Mucosa of rectum (tissue), 2 donors: ENCODE results near the gene CAPNS1.

ENCODE experiments used
- H3K27ac ChIP-seq, 2 donors: one replicate each; pipeline ENCODE4 v1.7.0; 2013; ENCODE audit warnings: inconsistent platforms in 2 of 2, low read depth in 2 of 2, low read length in 2 of 2
- H3K27me3 ChIP-seq, 2 donors: one replicate each; pipeline ENCODE4 v1.7.0; 2013; ENCODE audit warnings: low read length in 2 of 2; ENCODE audit not compliant: control insufficient read depth in 2 of 2, insufficient read depth in 2 of 2
- H3K36me3 ChIP-seq, 2 donors: one replicate each; pipeline ENCODE4 v1.7.0; 2013; ENCODE audit warnings: low read length in 2 of 2; ENCODE audit not compliant: control insufficient read depth in 2 of 2, insufficient read depth in 2 of 2
- H3K4me1 ChIP-seq, 2 donors: one replicate each; pipeline ENCODE4 v1.7.0; 2013; ENCODE audit warnings: low read length in 2 of 2, mild to moderate bottlenecking in 1 of 2; ENCODE audit not compliant: control insufficient read depth in 2 of 2, insufficient read depth in 2 of 2
- H3K4me3 ChIP-seq, 2 donors: one replicate each; pipeline ENCODE4 v1.7.0; 2013; ENCODE audit warnings: low read length in 2 of 2
- H3K9ac ChIP-seq, 2 donors: one replicate each; pipeline ENCODE4 v1.7.0; 2013; ENCODE audit warnings: low read length in 2 of 2, low read depth in 1 of 2, mild to moderate bottlenecking in 1 of 2
- H3K9me3 ChIP-seq, 2 donors: one replicate each; pipeline ENCODE4 v1.7.0; 2013; ENCODE audit warnings: low read length in 2 of 2; ENCODE audit not compliant: control insufficient read depth in 2 of 2
- donor health status: healthy.
- donor health status: Normal muscosa, but diverticular disease.

The CAPNS1 gene

DNA sequence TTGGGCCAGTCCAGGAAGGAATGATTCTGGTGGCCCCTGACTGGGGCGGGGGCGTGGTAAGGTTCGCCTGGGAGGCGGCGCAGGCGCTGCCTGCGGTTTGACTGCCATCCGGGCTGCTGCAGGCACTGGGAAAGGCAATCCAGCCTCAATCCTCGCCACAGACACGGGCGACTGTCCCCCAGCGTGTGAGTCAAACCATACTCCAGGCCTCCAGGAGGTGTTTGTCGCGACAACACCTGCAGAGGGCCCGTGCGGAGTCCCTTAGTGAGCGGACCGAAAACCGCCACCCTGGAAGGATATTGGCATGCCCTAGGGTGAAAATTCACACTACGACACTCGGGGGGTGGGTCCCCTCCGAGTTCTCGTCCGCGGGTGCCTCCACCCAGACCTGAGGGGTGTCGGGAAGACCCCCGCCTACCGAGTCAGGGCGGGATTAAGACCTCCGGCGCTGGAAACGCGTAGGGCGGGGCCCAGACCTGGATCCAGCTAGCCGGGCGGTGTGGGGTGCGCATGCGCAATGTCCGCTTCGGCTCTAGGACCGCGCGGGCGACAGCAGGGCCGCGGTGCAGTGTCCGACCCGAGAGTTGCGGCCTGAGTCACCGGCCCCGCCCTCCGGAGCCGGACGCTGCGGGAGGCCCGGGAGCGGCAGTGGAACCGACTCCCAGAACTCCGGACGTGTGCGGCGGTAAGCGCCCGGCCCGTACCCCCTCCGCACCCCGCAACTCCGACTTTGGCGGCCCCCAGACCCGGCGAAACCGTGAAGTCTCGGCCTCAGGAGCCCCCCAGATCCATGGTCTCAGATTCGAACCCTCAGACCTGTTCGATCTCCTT is at the start of gene CAPNS1:
TSS of gene CAPNS1 (plus strand) at position 594 of the 831 bp plus-strand sequence. CDS start 946 bp downstream, outside the sequence.
- Histone ChIP-seq H3K36me3 (peaks cover 20 to 22% of the 10 kb centered on the region in 2 donors), H3K9ac (peak within 1 kb of the TSS; percentile 100), H3K4me1 (peaks cover 17 to 26% of the 10 kb centered on the region in 2 donors), H3K9me3 (no peaks in the 10 kb centered on the region), H3K4me3 (peak within 1 kb of the TSS; percentile 98 to 99), H3K27ac (peak within 1 kb of the TSS; percentile 99 to 100), H3K27me3 (no peaks in the 10 kb centered on the region)

DNA sequence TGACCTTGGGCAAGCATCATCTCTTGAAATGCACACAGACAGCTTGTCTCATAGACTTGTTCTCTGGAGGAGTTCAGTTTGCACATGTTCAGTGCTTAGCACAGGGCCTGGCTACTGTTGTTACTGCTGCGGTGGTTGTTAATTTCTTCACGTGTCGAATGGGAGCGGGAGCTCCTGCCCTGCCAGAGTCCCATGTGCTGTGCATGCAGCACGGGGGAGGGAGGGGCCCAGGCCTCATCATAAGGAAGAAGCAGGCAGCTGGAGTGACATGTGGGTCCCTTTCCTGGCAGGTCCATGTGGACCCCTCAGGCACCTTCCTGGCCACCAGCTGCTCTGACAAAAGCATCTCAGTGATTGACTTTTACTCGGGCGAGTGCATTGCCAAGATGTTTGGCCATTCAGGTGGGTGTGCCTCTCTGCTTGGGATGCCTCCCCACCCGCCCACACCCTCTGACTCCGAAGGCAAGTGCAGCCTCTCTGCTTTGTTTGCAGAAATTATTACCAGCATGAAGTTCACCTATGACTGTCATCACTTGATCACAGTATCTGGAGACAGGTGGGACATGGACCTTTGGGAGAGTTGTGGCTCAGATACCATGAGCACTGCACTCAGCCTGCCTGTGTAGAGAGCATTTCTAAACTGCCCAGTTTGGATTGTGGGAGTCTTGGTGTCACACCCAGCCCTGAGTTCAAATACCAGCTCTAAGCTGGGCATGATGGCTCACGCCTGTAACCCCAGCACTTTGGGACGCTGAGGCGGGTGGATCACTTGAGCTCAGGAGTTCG is 48.8 kb upstream of the CAPNS1 start:
- H3K9me3 ChIP-seq = no peaks in the 10 kb centered on the region
- H3K27ac ChIP-seq = no peak overlapping the region
- no peaks in the 10 kb centered on the region for H3K36me3 ChIP-seq
- no peak overlapping the region for H3K9ac ChIP-seq
- no peak overlapping the region for H3K4me3 ChIP-seq
- H3K4me1 ChIP-seq = no peaks in the 10 kb centered on the region
- no peaks in the 10 kb centered on the region for H3K27me3 ChIP-seq

DNA sequence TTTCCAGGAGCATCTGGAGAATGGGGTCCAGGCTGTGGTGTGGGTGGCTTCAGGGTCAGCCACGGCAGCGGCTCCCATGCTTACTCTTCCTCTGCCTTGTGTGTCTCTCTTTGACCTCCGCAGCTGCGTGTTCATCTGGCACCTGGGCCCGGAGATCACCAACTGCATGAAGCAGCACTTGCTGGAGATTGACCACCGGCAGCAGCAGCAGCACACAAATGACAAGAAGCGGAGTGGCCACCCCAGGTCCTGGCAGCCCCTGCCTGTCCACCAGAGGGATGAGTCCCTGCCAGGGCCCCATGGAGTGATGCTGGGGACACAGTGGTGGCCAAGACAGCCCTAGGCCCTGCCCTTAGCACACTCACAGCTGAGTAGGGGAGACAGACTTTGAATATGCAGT is 47.3 kb upstream of the CAPNS1 start:
- no peak overlapping the region for H3K9ac ChIP-seq
- no peaks in the 10 kb centered on the region for H3K36me3 ChIP-seq
- no peaks in the 10 kb centered on the region for H3K27me3 ChIP-seq
- no peaks in the 10 kb centered on the region for H3K4me1 ChIP-seq
- no peaks in the 10 kb centered on the region for H3K9me3 ChIP-seq
- no peak overlapping the region for H3K27ac ChIP-seq
- no peak overlapping the region for H3K4me3 ChIP-seq

DNA sequence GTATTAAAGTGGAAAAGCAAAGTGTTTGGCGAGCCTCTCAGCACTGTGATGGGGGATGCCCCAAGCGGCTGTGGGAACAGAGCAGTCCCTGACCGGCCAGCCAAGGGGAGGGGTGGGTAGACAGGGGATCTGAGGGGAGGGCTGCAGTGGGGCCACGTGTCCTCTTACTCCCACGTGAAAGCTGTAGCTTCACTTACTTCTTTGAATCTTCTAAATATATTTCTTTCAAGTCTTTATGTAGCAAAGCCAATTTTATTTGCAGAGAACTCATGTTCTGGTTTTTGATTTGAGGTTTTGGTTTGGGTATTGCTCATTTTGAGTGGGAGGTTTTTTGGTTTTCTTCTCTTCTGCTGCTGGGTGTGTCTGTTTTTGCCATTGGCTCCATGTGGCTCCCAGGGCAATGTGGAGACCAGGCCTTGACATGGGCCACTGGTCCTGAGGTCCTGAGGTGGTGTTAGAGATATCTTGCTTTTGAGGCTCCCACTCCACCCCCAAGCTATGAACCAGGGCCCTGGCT is 46.7 kb upstream of the CAPNS1 start:
- H3K9ac ChIP-seq = no peak overlapping the region

DNA sequence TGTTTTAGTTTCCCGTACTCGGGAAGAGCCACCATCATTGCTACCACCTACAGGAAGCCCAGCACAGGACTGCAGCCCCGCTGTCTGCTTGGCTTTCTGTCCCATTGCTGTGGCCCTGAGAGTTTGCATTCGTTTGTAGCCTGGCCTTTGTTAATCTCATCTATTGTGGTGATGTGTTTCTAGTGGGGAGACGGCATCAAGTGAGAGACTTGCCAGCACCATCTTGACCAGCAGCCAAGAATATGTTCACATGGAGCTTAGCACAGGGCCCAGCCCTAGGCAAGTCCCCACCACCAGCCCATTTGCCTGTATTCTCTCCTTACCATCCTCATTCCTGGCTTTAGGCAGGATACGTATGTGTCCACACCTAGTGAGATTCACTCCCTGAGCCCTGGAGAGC is 46.2 kb upstream of the CAPNS1 start:
- Histone ChIP-seq H3K27ac (no peak overlapping the region), H3K9ac (no peak overlapping the region), H3K9me3 (no peaks in the 10 kb centered on the region), H3K36me3 (no peaks in the 10 kb centered on the region), H3K4me3 (no peak overlapping the region), H3K27me3 (no peaks in the 10 kb centered on the region), H3K4me1 (no peaks in the 10 kb centered on the region)

More for the DNA sequence above, 46.7 kb upstream of the CAPNS1 start:
- no peaks in the 10 kb centered on the region for H3K4me1 ChIP-seq
- no peaks in the 10 kb centered on the region for H3K36me3 ChIP-seq
- no peaks in the 10 kb centered on the region for H3K9me3 ChIP-seq
- H3K4me3 ChIP-seq = no peak overlapping the region
- no peak overlapping the region for H3K27ac ChIP-seq
- H3K27me3 ChIP-seq = no peaks in the 10 kb centered on the region

DNA sequence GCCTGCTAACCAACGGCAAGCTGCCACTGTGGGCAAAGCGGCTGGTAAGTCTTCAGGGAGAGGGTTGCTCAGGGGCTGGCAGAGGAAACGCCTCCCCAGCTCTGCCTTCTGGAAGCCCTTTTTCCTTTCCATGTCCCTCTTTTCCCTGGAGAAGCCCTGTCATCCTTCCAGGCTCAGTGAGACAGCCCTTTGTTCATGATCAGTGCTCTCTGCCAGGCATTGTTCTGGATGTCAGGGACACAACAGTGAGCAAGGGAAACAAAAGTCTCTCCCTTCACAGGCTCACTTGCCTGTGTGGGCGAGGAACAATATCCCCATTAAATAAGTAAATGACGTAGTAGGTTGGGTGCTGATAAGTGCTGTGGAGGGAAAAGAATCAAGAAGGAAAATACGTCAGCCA is 42.8 kb upstream of the CAPNS1 start:
- H3K9me3 ChIP-seq = no peaks in the 10 kb centered on the region
- no peaks in the 10 kb centered on the region for H3K4me1 ChIP-seq
- no peak overlapping the region for H3K4me3 ChIP-seq
- H3K27me3 ChIP-seq = no peaks in the 10 kb centered on the region
- H3K36me3 ChIP-seq = no peaks in the 10 kb centered on the region
- H3K9ac ChIP-seq = no peak overlapping the region
- H3K27ac ChIP-seq = no peak overlapping the region

DNA sequence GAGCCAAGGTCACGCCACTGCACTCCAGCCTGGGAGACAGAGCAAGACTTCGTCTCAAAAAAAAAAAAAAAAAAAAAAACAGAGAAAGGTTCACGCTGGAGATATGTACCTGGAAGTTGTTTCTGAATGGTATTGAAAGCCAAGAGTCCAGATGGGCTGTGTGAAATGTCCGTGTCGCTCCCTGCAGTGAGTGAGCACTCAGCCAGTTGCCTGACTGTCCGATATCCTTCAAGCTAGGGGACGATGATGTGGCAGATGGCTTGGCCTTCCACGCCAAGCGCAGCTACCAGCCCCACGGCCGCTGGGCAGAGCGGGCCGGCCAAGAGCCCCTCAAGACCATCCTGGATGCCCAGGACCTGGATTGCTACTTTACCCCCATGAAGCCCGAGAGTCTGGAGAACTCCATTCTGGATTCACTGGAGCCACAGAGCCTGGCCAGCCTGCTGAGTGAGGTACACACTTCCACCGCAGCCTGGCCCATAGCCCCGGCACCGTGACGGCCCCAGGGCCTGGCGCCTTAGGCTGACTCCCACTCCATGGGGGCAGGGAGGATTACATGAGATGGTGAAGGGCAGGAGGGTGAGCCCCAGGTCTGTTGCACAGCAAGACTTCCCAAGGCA is 40.6 kb upstream of the CAPNS1 start:
- no peak overlapping the region for H3K27ac ChIP-seq

DNA sequence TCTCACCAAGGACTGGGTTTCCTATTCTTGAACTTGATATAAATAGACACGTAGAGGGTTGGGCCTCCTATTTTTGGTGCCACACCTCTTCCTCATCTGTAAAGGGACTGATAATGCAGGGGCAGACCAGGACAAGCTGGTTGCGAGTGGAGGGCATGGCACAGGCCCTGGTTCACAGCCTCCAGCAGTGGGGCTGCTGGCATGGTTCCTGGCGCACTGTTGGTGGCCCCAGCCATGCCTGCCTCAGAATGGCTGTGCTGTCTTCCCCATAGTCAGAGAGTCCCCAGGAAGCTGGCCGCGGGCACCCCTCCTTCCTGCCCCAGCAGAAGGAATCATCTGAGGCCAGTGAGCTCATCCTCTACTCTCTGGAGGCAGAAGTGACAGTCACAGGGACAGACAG is 39.4 kb upstream of the CAPNS1 start:
- Histone ChIP-seq H3K4me1 (no peaks in the 10 kb centered on the region), H3K36me3 (no peaks in the 10 kb centered on the region), H3K9ac (no peak overlapping the region), H3K9me3 (no peaks in the 10 kb centered on the region), H3K27ac (no peak overlapping the region), H3K27me3 (no peaks in the 10 kb centered on the region), H3K4me3 (no peak overlapping the region)

More for the DNA sequence above, 40.6 kb upstream of the CAPNS1 start:
- no peaks in the 10 kb centered on the region for H3K4me1 ChIP-seq
- H3K9ac ChIP-seq = no peak overlapping the region
- H3K27me3 ChIP-seq = no peaks in the 10 kb centered on the region
- no peaks in the 10 kb centered on the region for H3K36me3 ChIP-seq
- H3K4me3 ChIP-seq = no peak overlapping the region
- no peaks in the 10 kb centered on the region for H3K9me3 ChIP-seq

DNA sequence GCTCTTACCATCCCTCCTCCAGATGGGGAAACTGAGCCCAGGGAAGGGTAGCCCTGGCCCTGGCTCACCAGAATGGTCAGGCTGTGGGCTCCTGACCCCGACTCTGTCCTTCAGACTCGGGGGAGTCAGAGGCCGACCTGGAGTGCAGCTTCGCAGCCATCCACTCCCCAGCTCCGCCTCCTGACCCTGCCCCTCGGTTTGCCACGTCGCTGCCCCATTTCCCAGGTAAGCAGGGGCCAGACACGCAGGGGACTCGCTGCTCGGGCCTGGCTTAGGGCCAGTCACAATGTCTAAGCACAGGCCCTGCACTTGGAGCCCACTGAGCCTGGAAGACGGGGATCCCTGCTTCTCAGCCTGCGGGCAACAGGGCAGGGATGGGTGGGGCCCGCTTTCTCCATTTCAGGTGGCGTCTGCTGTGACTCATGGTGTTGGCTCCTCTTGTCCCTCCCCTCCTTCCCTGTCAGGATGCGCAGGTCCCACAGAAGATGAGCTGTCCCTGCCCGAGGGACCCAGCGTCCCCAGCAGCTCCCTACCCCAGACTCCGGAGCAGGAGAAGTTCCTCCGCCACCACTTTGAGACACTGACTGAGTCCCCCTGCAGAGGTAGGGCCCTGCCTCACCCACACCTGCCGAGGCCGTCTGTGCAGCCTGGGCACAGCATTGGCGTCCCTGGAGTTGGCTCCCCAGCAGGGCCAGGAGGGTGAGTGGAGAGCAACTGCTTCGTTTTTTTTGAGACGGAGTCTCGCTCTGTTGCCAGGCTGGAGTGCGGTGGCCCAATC is 38.1 kb upstream of the CAPNS1 start:
- no peaks in the 10 kb centered on the region for H3K36me3 ChIP-seq
- no peaks in the 10 kb centered on the region for H3K27me3 ChIP-seq
- no peak overlapping the region for H3K4me3 ChIP-seq
- no peak overlapping the region for H3K27ac ChIP-seq
- no peaks in the 10 kb centered on the region for H3K4me1 ChIP-seq
- no peak overlapping the region for H3K9ac ChIP-seq
- no peaks in the 10 kb centered on the region for H3K9me3 ChIP-seq
